A549 (cell line): Measurements from ENCODE around the gene HMHB1. TPM values are rescaled to one million over a fixed set of nuclear protein-coding genes. Genes with fewer than 3 reads are reported as not detected.

Experiments used
- ATAC-seq, 2 experiments: fragments of 200-7000 bp in 1 of 2; fragments of >200 bp in 1 of 2; cut with Nextera tagmentation in 1 of 2; cut with Tn5 transposase in 1 of 2; 3 replicates each; pipeline versions ENCODE4 v1.8.0 to v1.9.1; 2018 to 2020; ENCODE audit warnings: mild to moderate bottlenecking in 1 of 2, moderate library complexity in 1 of 2
- CTCF ChIA-PET: fragments of 300-600 bp; sonication (Branson Sonifier 250); formaldehyde crosslinking; extraction: SDS; loops from one replicate; lab custom pipeline; 2021; ENCODE audit warnings: antibody characterized with exemption, inconsistent platforms; lab: Yijun Ruan, JAX
- POLR2A ChIA-PET: fragments of 350-600 bp; formaldehyde crosslinking; extraction: SDS; loops from one replicate; lab custom pipeline; 2021; ENCODE audit warnings: antibody characterized with exemption, inconsistent platforms; lab: Yijun Ruan, JAX
- DNase-seq, 2 experiments: peaks; one replicate each; pipeline versions ENCODE4 v3.0.0 to v3.0.0-alpha.2; 2011 to 2016; ENCODE audit warnings: low read depth in 1 of 2, low spot score in 1 of 2
- FAIRE-seq: peaks from 2 replicates; lab custom pipeline; 2011; peaks lifted over from hg19 to GRCh38; lab: Jason Lieb, UNC
- H3K27ac ChIP-seq, 2 experiments: fragments of >200 bp; sonication (Bioruptor Twin); formaldehyde crosslinking; 3 replicates each; pipeline ENCODE4 v1.5.1; 2016 to 2017
- H3K4me1 ChIP-seq: fragments of >200 bp; sonication (Bioruptor Twin); formaldehyde crosslinking; 3 replicates; pipeline ENCODE4 v1.6.1; 2016
- H3K4me2 ChIP-seq: fragments of >200 bp; sonication (Bioruptor Twin); formaldehyde crosslinking; 3 replicates; pipeline ENCODE4 v1.6.1; 2016
- H3K4me3 ChIP-seq: fragments of >200 bp; sonication (Bioruptor Twin); formaldehyde crosslinking; 3 replicates; pipeline ENCODE4 v1.5.1; 2016
- H3K9me3 ChIP-seq: fragments of >200 bp; sonication (Bioruptor Twin); formaldehyde crosslinking; 3 replicates; pipeline ENCODE4 v1.6.1; 2016
- CBX2 ChIP-seq: fragments of 200-600 bp; sonication (generic); IDR thresholded peaks from 2 replicates; pipeline ENCODE4 v1.6.1; 2016; ENCODE audit warnings: low read depth, mild to moderate bottlenecking, borderline replicate concordance
- CEBPB ChIP-seq, 2 experiments: fragments of >200 bp in 1 of 2; sonication (Bioruptor Twin) in 1 of 2; formaldehyde crosslinking in 1 of 2; IDR thresholded peaks; 2 replicates each; pipeline ENCODE4 v1.6.1; 2012 to 2016
- CHD2 ChIP-seq: fragments of 150-350 bp; IDR thresholded peaks from 2 replicates; pipeline ENCODE4 v1.6.1; 2014; ENCODE audit warnings: low read length; ENCODE audit not compliant: partially characterized antibody
- CHD4 ChIP-seq: fragments of 200-600 bp; sonication (generic); IDR thresholded peaks from 2 replicates; pipeline ENCODE4 v1.6.1; 2016; ENCODE audit warnings: antibody characterized with exemption, mild to moderate bottlenecking, borderline replicate concordance
- GATA3 ChIP-seq: IDR thresholded peaks from 2 replicates; pipeline ENCODE4 v1.6.1; 2012; ENCODE audit warnings: borderline replicate concordance
- HOXA7 ChIP-seq: fragments of 250-450 bp; sonication (Bioruptor Pico); IDR thresholded peaks from 2 replicates; pipeline ENCODE4 v1.5.0; 2020; ENCODE audit warnings: mild to moderate bottlenecking, moderate library complexity
- HOXB13 ChIP-seq: fragments of 250-450 bp; sonication (Bioruptor Pico); IDR thresholded peaks from 2 replicates; pipeline ENCODE4 v1.5.0; 2020; ENCODE audit warnings: low read depth, mild to moderate bottlenecking, moderate library complexity
- JUN ChIP-seq, 2 experiments: fragments of >200 bp; sonication (Bioruptor Twin); formaldehyde crosslinking; IDR thresholded peaks; 2 replicates in 1 of 2; 3 replicates in 1 of 2; pipeline ENCODE4 v1.6.1; 2016 to 2017
- JUNB ChIP-seq: fragments of >200 bp; sonication (Bioruptor Twin); formaldehyde crosslinking; IDR thresholded peaks from 2 replicates; pipeline ENCODE4 v1.6.1; 2016
- KDM1A ChIP-seq: fragments of 200-600 bp; sonication (generic); IDR thresholded peaks from 2 replicates; pipeline ENCODE4 v1.6.1; 2016; ENCODE audit warnings: low read depth, mild to moderate bottlenecking
- KDM5A ChIP-seq: fragments of 200-600 bp; sonication (generic); IDR thresholded peaks from 2 replicates; pipeline ENCODE4 v1.6.1; 2016; ENCODE audit warnings: antibody characterized with exemption, mild to moderate bottlenecking
- MYC ChIP-seq: IDR thresholded peaks from 2 replicates; pipeline ENCODE4 v1.6.1; 2012; ENCODE audit warnings: mild to moderate bottlenecking, inconsistent platforms, low read length, improper control_type of control experiment, borderline replicate concordance
- NPAS2 ChIP-seq: fragments of 250-450 bp; sonication (Bioruptor Pico); IDR thresholded peaks from 2 replicates; pipeline ENCODE4 v1.8.0; 2022; ENCODE audit warnings: mild to moderate bottlenecking, moderate library complexity, borderline replicate concordance
- PBX3 ChIP-seq: IDR thresholded peaks from 2 replicates; pipeline ENCODE4 v1.6.1; 2012
- POLR2A ChIP-seq: IDR thresholded peaks from 2 replicates; pipeline ENCODE4 v1.6.1; 2012; ENCODE audit warnings: mild to moderate bottlenecking, low read length
- POLR2AphosphoS2 ChIP-seq: conservative IDR thresholded peaks from 2 replicates; pipeline ENCODE4 v1.6.1; 2012; ENCODE audit warnings: low read length, improper control_type of control experiment, inconsistent platforms
- RAD21 ChIP-seq, 2 experiments: fragments of >200 bp in 1 of 2; sonication (Bioruptor Twin) in 1 of 2; formaldehyde crosslinking in 1 of 2; IDR thresholded peaks in 1 of 2; conservative IDR thresholded peaks in 1 of 2; 2 replicates in 1 of 2; 3 replicates in 1 of 2; pipeline ENCODE4 v1.6.1; 2012 to 2018; ENCODE audit warnings: inconsistent platforms in 1 of 2
- RNF2 ChIP-seq: fragments of 200-600 bp; sonication (generic); IDR thresholded peaks from 2 replicates; pipeline ENCODE4 v1.6.1; 2016; ENCODE audit warnings: low read depth, mild to moderate bottlenecking, antibody characterized with exemption, moderate library complexity, borderline replicate concordance
- SMC3 ChIP-seq: fragments of >200 bp; sonication (Bioruptor Twin); formaldehyde crosslinking; IDR thresholded peaks from 3 replicates; pipeline ENCODE4 v1.6.1; 2018; ENCODE audit warnings: inconsistent platforms
- TFCP2L1 ChIP-seq: fragments of 250-450 bp; sonication (Bioruptor Pico); IDR thresholded peaks from 2 replicates; pipeline ENCODE4 v1.5.0; 2021; ENCODE audit warnings: mild to moderate bottlenecking
- ZC3H11A ChIP-seq: fragments of 450-650 bp; IDR thresholded peaks from 2 replicates; pipeline ENCODE4 v1.6.1; 2014; ENCODE audit warnings: antibody characterized with exemption, mild to moderate bottlenecking
- ZSCAN20 ChIP-seq: fragments of 250-450 bp; sonication (Bioruptor Pico); IDR thresholded peaks from 2 replicates; pipeline ENCODE4 v1.8.0; 2022; ENCODE audit warnings: mild to moderate bottlenecking, moderate library complexity
- WGBS: methylation state at CpG from one replicate; pipeline ENCODE4 v1.1.6; 2017; ENCODE audit errors: missing lambda C conversion rate; 5-methylcytosine and 5-hydroxymethylcytosine counted together
- polyA plus RNA-seq, 4 experiments: library from polyadenylated mRNA; depleted of rRNA in 3 of 4; stranded (reverse); fragments of >200 nt; fragmentation: RNase III in 1 of 4; extraction: RNeasy Plus Mini Kit Qiagen cat#74134 plus additional on column Dnase treatment in 1 of 4; gene quantifications; 2 replicates in 3 of 4; 3 replicates in 1 of 4; pipeline ENCODE4 v1.2.3, GENCODE V29; 2011 to 2017
- TF ChIP-seq, protein P1 (sequence below): IDR thresholded peaks from 2 replicates; pipeline ENCODE4 v1.6.1; 2012; ENCODE audit warnings: low read depth, borderline replicate concordance
- TF ChIP-seq, protein P2 (sequence below): IDR thresholded peaks from 2 replicates; pipeline ENCODE4 v1.6.1; 2012
- TF ChIP-seq, protein P3 (sequence below): fragments of >200 bp; sonication (Bioruptor Twin); formaldehyde crosslinking; IDR thresholded peaks from 3 replicates; pipeline ENCODE4 v1.6.1; 2016
- TF ChIP-seq, protein P4 (sequence below): fragments of 150-350 bp; IDR thresholded peaks from 2 replicates; pipeline ENCODE4 v1.6.1; 2014; ENCODE audit warnings: low read depth, mild to moderate bottlenecking, low read length
- TF ChIP-seq, protein P5 (sequence below): fragments of 200-600 bp; sonication (generic); IDR thresholded peaks from 2 replicates; pipeline ENCODE4 v1.6.1; 2016; ENCODE audit warnings: antibody characterized with exemption, mild to moderate bottlenecking, moderate library complexity

The HMHB1 gene
- polyA plus RNA-seq, 2 of the 4 experiments (the other 2 are of a cell fraction): not detected

- ChIA-PET POLR2A (no interaction called here), CTCF (interaction anchor here (0.6 to 1.0 kb wide), 3 partner anchors 17 to 572 kb away, joined by 3 read pairs; no protein-coding TSS in a partner anchor)
- TF ChIP-seq, protein P1, sequence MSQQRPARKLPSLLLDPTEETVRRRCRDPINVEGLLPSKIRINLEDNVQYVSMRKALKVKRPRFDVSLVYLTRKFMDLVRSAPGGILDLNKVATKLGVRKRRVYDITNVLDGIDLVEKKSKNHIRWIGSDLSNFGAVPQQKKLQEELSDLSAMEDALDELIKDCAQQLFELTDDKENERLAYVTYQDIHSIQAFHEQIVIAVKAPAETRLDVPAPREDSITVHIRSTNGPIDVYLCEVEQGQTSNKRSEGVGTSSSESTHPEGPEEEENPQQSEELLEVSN: no peak
- TF ChIP-seq CHD2 (no peak), ZSCAN20 (CRISPR knock-in tag) (no peak), JUNB (no peak), TFCP2L1 (CRISPR knock-in tag) (no peak), KDM5A (no peak), POLR2A (no peak), CEBPB (IDR thresholded peaks at IDR 0.05) (no peak), CHD4 (no peak), RAD21 (conservative IDR thresholded peaks at IDR 0.05 in 1 of 2, IDR thresholded peaks at IDR 0.05 in 1 of 2) (no peak)
- TF ChIP-seq, all 56 proteins: peak for 0
Measured at GRCh38 chr5:143793249-143793648, 18.7 kb upstream of the HMHB1 start.

DNA sequence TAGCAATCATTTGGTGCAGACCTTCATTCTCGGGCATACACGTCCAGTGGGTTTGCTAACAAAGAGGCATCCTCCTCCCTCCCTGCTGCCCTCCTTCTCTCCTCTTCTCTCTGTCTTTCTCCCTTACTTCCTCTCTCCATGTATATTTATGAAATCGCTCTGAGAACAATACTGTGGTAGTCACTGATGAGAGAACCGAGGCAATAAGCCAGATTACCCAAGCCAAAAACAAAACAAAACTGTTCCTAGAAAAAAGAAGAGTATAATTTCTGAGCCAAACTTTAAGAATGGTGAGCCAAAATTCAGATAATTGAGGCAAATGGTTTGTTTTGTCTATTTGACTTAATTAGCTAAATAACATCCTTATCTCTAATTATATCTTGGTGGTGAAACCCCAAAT lies 15.8 kb upstream of the HMHB1 start:
- no peak overlapping the region for H3K27ac ChIP-seq
- ATAC-seq: no peak
- H3K9me3 ChIP-seq: no peaks in the 10 kb centered on the region
- POLR2A ChIA-PET: no interaction called here
- no peak for FAIRE-seq
- WGBS: 83% methylated on average over 4 of the region's 4 CpGs
- H3K4me1 ChIP-seq: no peaks in the 10 kb centered on the region
- H3K4me2 ChIP-seq: no peak overlapping the region
- DNase-seq: no peak
- CTCF ChIA-PET: no interaction called here
- H3K4me3 ChIP-seq: no peak overlapping the region
- no peak for TF ChIP-seq NPAS2 (CRISPR knock-in tag)
- TF ChIP-seq KDM1A: no peak
- TF ChIP-seq, protein P2, sequence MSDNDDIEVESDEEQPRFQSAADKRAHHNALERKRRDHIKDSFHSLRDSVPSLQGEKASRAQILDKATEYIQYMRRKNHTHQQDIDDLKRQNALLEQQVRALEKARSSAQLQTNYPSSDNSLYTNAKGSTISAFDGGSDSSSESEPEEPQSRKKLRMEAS: no peak
- TF ChIP-seq CHD2: no peak
- no peak for TF ChIP-seq SMC3
- TF ChIP-seq PBX3: no peak
- no peak for TF ChIP-seq ZC3H11A
- no peak for TF ChIP-seq HOXB13
- TF ChIP-seq CBX2: no peak
- no peak for TF ChIP-seq POLR2AphosphoS2
- TF ChIP-seq RNF2: no peak

More at GRCh38 chr5:143793249-143793648, 18.7 kb upstream of the HMHB1 start:
- ATAC-seq: no peak
- WGBS: 75% methylated on average over 2 of the region's 2 CpGs
- Histone ChIP-seq H3K4me1 (no peaks in the 10 kb centered on the region), H3K4me2 (no peak overlapping the region), H3K9me3 (no peaks in the 10 kb centered on the region), H3K4me3 (no peak overlapping the region), H3K27ac (no peak overlapping the region)
- FAIRE-seq: no peak
- no peak for DNase-seq

- 94% methylated on average over 5 of the region's 5 CpGs for WGBS
- no peak overlapping the region for H3K4me3 ChIP-seq
- DNase-seq (no peak), ATAC-seq (no peak), FAIRE-seq (no peak)
- H3K4me1 ChIP-seq: no peaks in the 10 kb centered on the region
- no peaks in the 10 kb centered on the region for H3K9me3 ChIP-seq
- no peak overlapping the region for H3K4me2 ChIP-seq
- POLR2A ChIA-PET: no interaction called here
- CTCF ChIA-PET: no interaction called here
- H3K27ac ChIP-seq: no peak overlapping the region
- TF ChIP-seq, protein P1: no peak
- TF ChIP-seq RAD21 (conservative IDR thresholded peaks at IDR 0.05 in 1 of 2, IDR thresholded peaks at IDR 0.05 in 1 of 2) (no peak), HOXA7 (CRISPR knock-in tag) (no peak), MYC (no peak), GATA3 (no peak), JUN (IDR thresholded peaks at IDR 0.05) (no peak), TFCP2L1 (CRISPR knock-in tag) (no peak)
- TF ChIP-seq, protein P3, sequence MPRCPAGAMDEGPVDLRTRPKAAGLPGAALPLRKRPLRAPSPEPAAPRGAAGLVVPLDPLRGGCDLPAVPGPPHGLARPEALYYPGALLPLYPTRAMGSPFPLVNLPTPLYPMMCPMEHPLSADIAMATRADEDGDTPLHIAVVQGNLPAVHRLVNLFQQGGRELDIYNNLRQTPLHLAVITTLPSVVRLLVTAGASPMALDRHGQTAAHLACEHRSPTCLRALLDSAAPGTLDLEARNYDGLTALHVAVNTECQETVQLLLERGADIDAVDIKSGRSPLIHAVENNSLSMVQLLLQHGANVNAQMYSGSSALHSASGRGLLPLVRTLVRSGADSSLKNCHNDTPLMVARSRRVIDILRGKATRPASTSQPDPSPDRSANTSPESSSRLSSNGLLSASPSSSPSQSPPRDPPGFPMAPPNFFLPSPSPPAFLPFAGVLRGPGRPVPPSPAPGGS: no peak
- TF ChIP-seq, protein P4, sequence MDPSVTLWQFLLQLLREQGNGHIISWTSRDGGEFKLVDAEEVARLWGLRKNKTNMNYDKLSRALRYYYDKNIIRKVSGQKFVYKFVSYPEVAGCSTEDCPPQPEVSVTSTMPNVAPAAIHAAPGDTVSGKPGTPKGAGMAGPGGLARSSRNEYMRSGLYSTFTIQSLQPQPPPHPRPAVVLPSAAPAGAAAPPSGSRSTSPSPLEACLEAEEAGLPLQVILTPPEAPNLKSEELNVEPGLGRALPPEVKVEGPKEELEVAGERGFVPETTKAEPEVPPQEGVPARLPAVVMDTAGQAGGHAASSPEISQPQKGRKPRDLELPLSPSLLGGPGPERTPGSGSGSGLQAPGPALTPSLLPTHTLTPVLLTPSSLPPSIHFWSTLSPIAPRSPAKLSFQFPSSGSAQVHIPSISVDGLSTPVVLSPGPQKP: no peak
- TF ChIP-seq, protein P5, sequence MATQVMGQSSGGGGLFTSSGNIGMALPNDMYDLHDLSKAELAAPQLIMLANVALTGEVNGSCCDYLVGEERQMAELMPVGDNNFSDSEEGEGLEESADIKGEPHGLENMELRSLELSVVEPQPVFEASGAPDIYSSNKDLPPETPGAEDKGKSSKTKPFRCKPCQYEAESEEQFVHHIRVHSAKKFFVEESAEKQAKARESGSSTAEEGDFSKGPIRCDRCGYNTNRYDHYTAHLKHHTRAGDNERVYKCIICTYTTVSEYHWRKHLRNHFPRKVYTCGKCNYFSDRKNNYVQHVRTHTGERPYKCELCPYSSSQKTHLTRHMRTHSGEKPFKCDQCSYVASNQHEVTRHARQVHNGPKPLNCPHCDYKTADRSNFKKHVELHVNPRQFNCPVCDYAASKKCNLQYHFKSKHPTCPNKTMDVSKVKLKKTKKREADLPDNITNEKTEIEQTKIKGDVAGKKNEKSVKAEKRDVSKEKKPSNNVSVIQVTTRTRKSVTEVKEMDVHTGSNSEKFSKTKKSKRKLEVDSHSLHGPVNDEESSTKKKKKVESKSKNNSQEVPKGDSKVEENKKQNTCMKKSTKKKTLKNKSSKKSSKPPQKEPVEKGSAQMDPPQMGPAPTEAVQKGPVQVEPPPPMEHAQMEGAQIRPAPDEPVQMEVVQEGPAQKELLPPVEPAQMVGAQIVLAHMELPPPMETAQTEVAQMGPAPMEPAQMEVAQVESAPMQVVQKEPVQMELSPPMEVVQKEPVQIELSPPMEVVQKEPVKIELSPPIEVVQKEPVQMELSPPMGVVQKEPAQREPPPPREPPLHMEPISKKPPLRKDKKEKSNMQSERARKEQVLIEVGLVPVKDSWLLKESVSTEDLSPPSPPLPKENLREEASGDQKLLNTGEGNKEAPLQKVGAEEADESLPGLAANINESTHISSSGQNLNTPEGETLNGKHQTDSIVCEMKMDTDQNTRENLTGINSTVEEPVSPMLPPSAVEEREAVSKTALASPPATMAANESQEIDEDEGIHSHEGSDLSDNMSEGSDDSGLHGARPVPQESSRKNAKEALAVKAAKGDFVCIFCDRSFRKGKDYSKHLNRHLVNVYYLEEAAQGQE: no peak
Measured at GRCh38 chr5:143796753-143797152, 15.2 kb upstream of the HMHB1 start.
